CD4-positive, CD25-positive, alpha-beta regulatory T cell (primary cell): ENCODE results near the gene CCDC85B. TPM values are rescaled to one million over a fixed set of nuclear protein-coding genes. Genes with fewer than 3 reads are reported as not detected.
A peak's percentile ranks its signal among the peaks of the same experiment; 100 is the strongest.

Source experiments
- ATAC-seq, 2 donors: fragments of 150-1000 bp; cut with Tn5 transposase; one replicate each; pipeline ENCODE4 v1.10.0; 2021; ENCODE audit warnings: low read depth in 2 of 2, moderate number of reproducible peaks in 2 of 2, moderate library complexity in 1 of 2
- DNase-seq, 3 donors: peaks; one replicate each; pipeline versions ENCODE4 v3.0.0 to v3.0.0-alpha.2; 2012 to 2022; ENCODE audit warnings: mixed read lengths in 1 of 3
- H3K27ac ChIP-seq: one replicate; pipeline ENCODE4 v1.7.0; 2013; ENCODE audit warnings: mild to moderate bottlenecking, low read length; ENCODE audit not compliant: insufficient read depth, poor library complexity, severe bottlenecking
- H3K27me3 ChIP-seq: one replicate; pipeline ENCODE4 v1.7.0; 2013; ENCODE audit warnings: low read length; ENCODE audit not compliant: control insufficient read depth, insufficient read depth
- H3K36me3 ChIP-seq: one replicate; pipeline ENCODE4 v1.7.0; 2013; ENCODE audit warnings: mild to moderate bottlenecking, low read length, moderate library complexity; ENCODE audit not compliant: control insufficient read depth, insufficient read depth
- H3K4me1 ChIP-seq: 2 replicates; pipeline ENCODE4 v1.7.0; 2013; ENCODE audit warnings: mild to moderate bottlenecking, low read length; ENCODE audit not compliant: insufficient read depth, control insufficient read depth, poor library complexity, severe bottlenecking
- H3K4me3 ChIP-seq: one replicate; pipeline ENCODE4 v1.7.0; 2013; ENCODE audit warnings: low read depth, mild to moderate bottlenecking, low read length, moderate library complexity
- H3K9me3 ChIP-seq, 2 experiments: 1 replicate in 1 of 2; 2 replicates in 1 of 2; pipeline ENCODE4 v1.7.0; 2013; ENCODE audit warnings: low read length in 2 of 2, mild to moderate bottlenecking in 1 of 2, moderate library complexity in 1 of 2; ENCODE audit not compliant: control insufficient read depth in 2 of 2
- H3K27ac Mint-ChIP-seq, 3 donors: one replicate each; pipeline ENCODE4 v1.8.0; 2020 to 2022; ENCODE audit warnings: mild to moderate bottlenecking in 3 of 3, mixed read lengths in 3 of 3, moderate library complexity in 2 of 3
- H3K27me3 Mint-ChIP-seq: one replicate; pipeline ENCODE4 v1.8.0; 2022; ENCODE audit warnings: mild to moderate bottlenecking, mixed read lengths
- H3K36me3 Mint-ChIP-seq: one replicate; pipeline ENCODE4 v1.8.0; 2020; ENCODE audit warnings: mixed read lengths
- H3K4me1 Mint-ChIP-seq, 4 donors: one replicate each; pipeline ENCODE4 v1.8.0; 2020 to 2022; ENCODE audit warnings: mixed read lengths in 4 of 4, mild to moderate bottlenecking in 1 of 4
- H3K4me3 Mint-ChIP-seq, 4 donors: one replicate each; pipeline ENCODE4 v1.8.0; 2020 to 2022; ENCODE audit warnings: mild to moderate bottlenecking in 4 of 4, mixed read lengths in 4 of 4, moderate library complexity in 3 of 4
- H3K9me3 Mint-ChIP-seq, 7 donors: one replicate each; pipeline ENCODE4 v1.8.0; 2020 to 2022; ENCODE audit warnings: mixed read lengths in 7 of 7, mild to moderate bottlenecking in 3 of 7, moderate library complexity in 2 of 7
- polyA plus RNA-seq, 4 donors: library from polyadenylated mRNA; unstranded; fragments of 300-500 nt; fragmentation: Illumina TruSeq; gene quantifications; one replicate each; pipeline ENCODE4 v1.2.3, GENCODE V29; 2021
- total RNA-seq: library from RNA; stranded (reverse); gene quantifications from one replicate; pipeline ENCODE4 v1.2.3, GENCODE V29; 2022

The CCDC85B gene
- total and polyA plus RNA-seq, 5 donors from 2014 or later: 20.7 to 74.0 (median 62.1) TPM

- H3K27ac Mint-ChIP-seq: peak overlapping the region in 2 of 3 donors; percentile 65 to 93
- peaks cover 41% of the 10 kb centered on the region for H3K36me3 ChIP-seq
- no peak for DNase-seq
Measured at GRCh38 chr11:65862941-65863888, 27.3 kb upstream of the CCDC85B start.

DNA sequence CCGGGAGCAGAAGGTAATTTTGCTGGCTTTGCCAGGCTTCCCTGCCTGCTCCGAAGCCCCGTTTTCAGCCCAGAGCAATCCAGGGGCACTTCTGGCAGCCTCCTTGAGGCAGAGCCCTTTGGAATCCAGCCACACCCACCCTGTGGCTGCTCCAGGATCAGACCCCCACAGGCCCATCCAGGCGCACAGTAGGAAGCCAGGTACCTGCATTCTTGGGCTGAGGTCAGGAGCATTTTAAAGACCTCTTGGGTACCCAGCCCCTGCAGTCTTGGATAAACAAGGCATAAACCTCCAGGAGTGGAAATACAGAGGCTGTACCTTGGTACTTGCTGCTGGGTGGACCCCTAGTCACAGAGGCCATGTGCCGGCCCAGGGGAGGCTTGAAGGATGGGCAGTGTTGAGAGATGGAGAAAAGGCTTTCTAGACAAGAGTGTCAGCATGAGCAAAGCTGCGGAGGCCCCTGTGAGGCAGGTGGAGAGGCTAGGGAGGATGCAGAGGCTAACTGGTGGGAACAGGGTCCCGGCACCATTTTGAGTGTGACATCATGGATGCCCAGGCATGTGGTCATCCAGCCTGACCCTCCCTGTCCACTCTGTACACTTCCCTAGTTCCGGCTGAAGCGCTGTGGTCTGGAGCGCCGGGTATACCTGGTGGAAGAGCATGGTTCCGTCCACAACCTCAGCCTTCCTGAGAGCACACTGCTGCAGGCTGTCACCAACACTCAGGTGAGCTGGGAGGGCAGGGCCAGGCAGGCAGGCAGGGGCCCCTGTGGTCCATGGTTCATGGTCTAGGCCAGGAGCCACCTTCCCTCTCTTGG is 26.4 kb upstream of the CCDC85B start:
- DNase-seq (no peak), ATAC-seq (no peak)
- no peak overlapping the region for H3K27ac ChIP-seq
- H3K4me3 Mint-ChIP-seq: no peak overlapping the region
- peaks cover 31% of the 10 kb centered on the region for H3K4me1 ChIP-seq
- H3K36me3 Mint-ChIP-seq: peaks cover 8% of the 10 kb centered on the region
- peaks cover 0 to 22% (median 14%) of the 10 kb centered on the region in 4 donors for H3K4me1 Mint-ChIP-seq
- no peaks in the 10 kb centered on the region for H3K27me3 ChIP-seq
- no peaks in the 10 kb centered on the region for H3K27me3 Mint-ChIP-seq
- no peak overlapping the region for H3K27ac Mint-ChIP-seq
- H3K36me3 ChIP-seq: peaks cover 41% of the 10 kb centered on the region
- H3K9me3 ChIP-seq: no peaks in the 10 kb centered on the region
- H3K9me3 Mint-ChIP-seq: no peaks in the 10 kb centered on the region
- H3K4me3 ChIP-seq: no peak overlapping the region

More at GRCh38 chr11:65862941-65863888, 27.3 kb upstream of the CCDC85B start:
- ATAC-seq: no peak
- Histone ChIP-seq H3K27ac (no peak overlapping the region), H3K4me3 (no peak overlapping the region), H3K27me3 (no peaks in the 10 kb centered on the region), H3K4me1 (peaks cover 40% of the 10 kb centered on the region), H3K9me3 (no peaks in the 10 kb centered on the region)
- peaks cover 8% of the 10 kb centered on the region for H3K36me3 Mint-ChIP-seq
- peaks cover 3% of the 10 kb centered on the region for H3K27me3 Mint-ChIP-seq
- peak overlapping the region in 1 of 4 donors; percentile 63 for H3K4me3 Mint-ChIP-seq
- no peaks in the 10 kb centered on the region for H3K9me3 Mint-ChIP-seq
- H3K4me1 Mint-ChIP-seq: peaks cover 3 to 30% (median 20%) of the 10 kb centered on the region in 4 donors

GRCh38 chr11:65864706-65865471 is 25.6 kb upstream of the CCDC85B start:
- Mint-ChIP-seq H3K9me3 (no peaks in the 10 kb centered on the region), H3K27ac (no peak overlapping the region)

GRCh38 chr11:65865550-65866172 is 24.8 kb upstream of the CCDC85B start:
- ATAC-seq (no peak), DNase-seq (no peak)
- Histone ChIP-seq H3K4me1 (peaks cover 19% of the 10 kb centered on the region), H3K36me3 (peaks cover 41% of the 10 kb centered on the region), H3K9me3 (no peaks in the 10 kb centered on the region), H3K27ac (no peak overlapping the region), H3K27me3 (no peaks in the 10 kb centered on the region), H3K4me3 (no peak overlapping the region)
- Mint-ChIP-seq H3K36me3 (peaks cover 8% of the 10 kb centered on the region), H3K4me1 (peaks cover 0 to 15% (median 8%) of the 10 kb centered on the region in 4 donors), H3K27me3 (no peaks in the 10 kb centered on the region), H3K27ac (peak overlapping the region in 1 of 3 donors; percentile 42), H3K4me3 (peak overlapping the region in 1 of 4 donors; percentile 27), H3K9me3 (no peaks in the 10 kb centered on the region)

More at GRCh38 chr11:65864706-65865471, 25.6 kb upstream of the CCDC85B start:
- Histone ChIP-seq H3K4me1 (peaks cover 23% of the 10 kb centered on the region), H3K36me3 (peaks cover 41% of the 10 kb centered on the region), H3K27me3 (no peaks in the 10 kb centered on the region), H3K9me3 (no peaks in the 10 kb centered on the region), H3K4me3 (no peak overlapping the region), H3K27ac (no peak overlapping the region)
- Mint-ChIP-seq H3K4me3 (no peak overlapping the region), H3K4me1 (peaks cover 0 to 17% (median 11%) of the 10 kb centered on the region in 4 donors), H3K36me3 (peaks cover 8% of the 10 kb centered on the region), H3K27me3 (no peaks in the 10 kb centered on the region)
- ATAC-seq (no peak), DNase-seq (no peak)

GRCh38 chr11:65866509-65867283 is 23.8 kb upstream of the CCDC85B start:
- Histone ChIP-seq H3K4me1 (peaks cover 9% of the 10 kb centered on the region), H3K27ac (no peak overlapping the region), H3K9me3 (no peaks in the 10 kb centered on the region), H3K36me3 (peaks cover 41% of the 10 kb centered on the region), H3K4me3 (no peak overlapping the region), H3K27me3 (no peaks in the 10 kb centered on the region)
- ATAC-seq: no peak
- Mint-ChIP-seq H3K36me3 (peaks cover 8% of the 10 kb centered on the region), H3K27me3 (peaks cover under 1% of the 10 kb centered on the region), H3K4me3 (peak overlapping the region in 2 of 4 donors; percentile 65 to 69), H3K27ac (no peak overlapping the region), H3K4me1 (peaks cover 0 to 13% (median 5%) of the 10 kb centered on the region in 4 donors), H3K9me3 (no peaks in the 10 kb centered on the region)
- no peak for DNase-seq

GRCh38 chr11:65867284-65868071 is 23.0 kb upstream of the CCDC85B start:
- Mint-ChIP-seq H3K27me3 (peaks cover 6% of the 10 kb centered on the region), H3K27ac (no peak overlapping the region), H3K4me3 (peak overlapping the region in 2 of 4 donors; percentile 65 to 69), H3K36me3 (peaks cover 7% of the 10 kb centered on the region), H3K9me3 (no peaks in the 10 kb centered on the region), H3K4me1 (peaks cover 0 to 14% (median 5%) of the 10 kb centered on the region in 4 donors)
- peaks cover 36% of the 10 kb centered on the region for H3K36me3 ChIP-seq
- no peak overlapping the region for H3K4me3 ChIP-seq
- H3K27ac ChIP-seq: no peak overlapping the region
- no peaks in the 10 kb centered on the region for H3K9me3 ChIP-seq
- no peaks in the 10 kb centered on the region for H3K27me3 ChIP-seq
- DNase-seq (no peak), ATAC-seq (no peak)
- peaks cover 5% of the 10 kb centered on the region for H3K4me1 ChIP-seq
